Retinal pigment epithelial cell (primary cell): Measurements from ENCODE around the gene MADCAM1.

Source experiments
- DNase-seq: peaks from one replicate; pipeline ENCODE4 v3.0.0-alpha.2; 2010; ENCODE audit warnings: low read depth
- H3K4me3 ChIP-seq: 2 replicates; pipeline ENCODE4 v1.5.1; 2011; ENCODE audit warnings: mild to moderate bottlenecking, low read length, control low read depth, moderate library complexity
- CTCF ChIP-seq: conservative IDR thresholded peaks from 2 replicates; pipeline ENCODE4 v1.5.1; 2011; ENCODE audit warnings: low read depth, low read length, control low read depth, inconsistent platforms

The MADCAM1 gene

GRCh38 chr19:460877-461720 is 35.2 kb upstream of the MADCAM1 start, which contains the start of gene SHC2:
Gene SHC2 (minus strand): TSS chr19:461033. CDS start chr19:460996, 37 bp downstream.
- H3K4me3 ChIP-seq = peak within 1 kb of the TSS; percentile 66
- no peak for DNase-seq
- TF ChIP-seq CTCF = no peak

- no peak for DNase-seq
- TF ChIP-seq CTCF = no peak
These were observed 34.4 kb upstream of the MADCAM1 start for GRCh38 chr19:461721-462551.

GRCh38 chr19:463483-464207 is 32.6 kb upstream of the MADCAM1 start:
- TF ChIP-seq CTCF = no peak
- DNase-seq = no peak
- H3K4me3 ChIP-seq = no peak overlapping the region

More at GRCh38 chr19:461721-462551, 34.4 kb upstream of the MADCAM1 start:
- H3K4me3 ChIP-seq = peak overlapping the region; percentile 20

- H3K4me3 ChIP-seq = no peak overlapping the region
- TF ChIP-seq CTCF = no peak
These were observed 32.1 kb upstream of the MADCAM1 start for GRCh38 chr19:464208-464545.

GRCh38 chr19:465056-465816 is 31.1 kb upstream of the MADCAM1 start:
- no peak for DNase-seq
- no peak for TF ChIP-seq CTCF
- no peak overlapping the region for H3K4me3 ChIP-seq

More at GRCh38 chr19:464208-464545, 32.1 kb upstream of the MADCAM1 start:
- DNase-seq = no peak

GRCh38 chr19:467554-467953 is 28.7 kb upstream of the MADCAM1 start:
- no peak overlapping the region for H3K4me3 ChIP-seq
- no peak for DNase-seq
- no peak for TF ChIP-seq CTCF
